ENCODE data around the gene COX19.

- TF ChIP-seq MXI1 (IDR thresholded peaks at IDR 0.05; ENCODE audit: low read depth, low read length) = no peak
- no peak for TF ChIP-seq MEF2A (IDR thresholded peaks at IDR 0.05; ENCODE audit: borderline replicate concordance, low read depth)
- TF ChIP-seq PBX3 (IDR thresholded peaks at IDR 0.05) = no peak
- TF ChIP-seq EP300 (IDR thresholded peaks at IDR 0.05; ENCODE audit: borderline replicate concordance in 1 of 2, low read depth in 1 of 2, low read length in 1 of 2) = no peak
- no peak for TF ChIP-seq CTCF (IDR thresholded peaks at IDR 0.05)
- TF ChIP-seq GATA2 (CRISPR knock-in tag; IDR thresholded peaks at IDR 0.05) = no peak
- no peak for TF ChIP-seq ZBTB33 (IDR thresholded peaks at IDR 0.05; ENCODE audit: borderline replicate concordance, low read depth)
- no peak for TF ChIP-seq SIN3A (IDR thresholded peaks at IDR 0.05; ENCODE audit: borderline replicate concordance, low read depth, low read length)
These were observed 20.9 kb upstream of the COX19 start for GRCh38 chr7:996079-996872.
